Gastroesophageal sphincter (tissue), 3 donors: ENCODE data around the gene VIL1.

ENCODE experiments used
- EP300 ChIP-seq: sonication (generic); formaldehyde crosslinking; IDR thresholded peaks from one replicate; pipeline ENCODE4 v1.6.1; 2017; ENCODE audit warnings: antibody characterized with exemption, mild to moderate bottlenecking
- TF ChIP-seq, protein P1 (sequence below), 4 experiments: fragments of 200-600 bp in 2 of 4; fragments of 450-650 bp in 2 of 4; sonication (generic) in 1 of 4; IDR thresholded peaks; one replicate each; pipeline ENCODE4 v1.5.1; 2017 to 2019; ENCODE audit warnings: antibody characterized with exemption in 4 of 4, mild to moderate bottlenecking in 2 of 4, moderate library complexity in 2 of 4

- TF ChIP-seq, protein P1, sequence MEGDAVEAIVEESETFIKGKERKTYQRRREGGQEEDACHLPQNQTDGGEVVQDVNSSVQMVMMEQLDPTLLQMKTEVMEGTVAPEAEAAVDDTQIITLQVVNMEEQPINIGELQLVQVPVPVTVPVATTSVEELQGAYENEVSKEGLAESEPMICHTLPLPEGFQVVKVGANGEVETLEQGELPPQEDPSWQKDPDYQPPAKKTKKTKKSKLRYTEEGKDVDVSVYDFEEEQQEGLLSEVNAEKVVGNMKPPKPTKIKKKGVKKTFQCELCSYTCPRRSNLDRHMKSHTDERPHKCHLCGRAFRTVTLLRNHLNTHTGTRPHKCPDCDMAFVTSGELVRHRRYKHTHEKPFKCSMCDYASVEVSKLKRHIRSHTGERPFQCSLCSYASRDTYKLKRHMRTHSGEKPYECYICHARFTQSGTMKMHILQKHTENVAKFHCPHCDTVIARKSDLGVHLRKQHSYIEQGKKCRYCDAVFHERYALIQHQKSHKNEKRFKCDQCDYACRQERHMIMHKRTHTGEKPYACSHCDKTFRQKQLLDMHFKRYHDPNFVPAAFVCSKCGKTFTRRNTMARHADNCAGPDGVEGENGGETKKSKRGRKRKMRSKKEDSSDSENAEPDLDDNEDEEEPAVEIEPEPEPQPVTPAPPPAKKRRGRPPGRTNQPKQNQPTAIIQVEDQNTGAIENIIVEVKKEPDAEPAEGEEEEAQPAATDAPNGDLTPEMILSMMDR (IDR thresholded peaks at IDR 0.05): no peak
- TF ChIP-seq EP300: no peak
Observed at GRCh38 chr2:218396688-218397462, 22.0 kb upstream of the VIL1 start.
